LNCAP (cell line): ENCODE measurements around the gene SBK3.

Experiments
- CTCF ChIP-seq: fragments of 450-650 bp; IDR thresholded peaks from 2 replicates; pipeline ENCODE4 v1.5.1; 2017; ENCODE audit warnings: mild to moderate bottlenecking

Gene SBK3

GRCh38 chr19:55546822-55547614, 1.7 kb upstream of the SBK3 start:
- TF ChIP-seq CTCF, result no peak

DNA sequence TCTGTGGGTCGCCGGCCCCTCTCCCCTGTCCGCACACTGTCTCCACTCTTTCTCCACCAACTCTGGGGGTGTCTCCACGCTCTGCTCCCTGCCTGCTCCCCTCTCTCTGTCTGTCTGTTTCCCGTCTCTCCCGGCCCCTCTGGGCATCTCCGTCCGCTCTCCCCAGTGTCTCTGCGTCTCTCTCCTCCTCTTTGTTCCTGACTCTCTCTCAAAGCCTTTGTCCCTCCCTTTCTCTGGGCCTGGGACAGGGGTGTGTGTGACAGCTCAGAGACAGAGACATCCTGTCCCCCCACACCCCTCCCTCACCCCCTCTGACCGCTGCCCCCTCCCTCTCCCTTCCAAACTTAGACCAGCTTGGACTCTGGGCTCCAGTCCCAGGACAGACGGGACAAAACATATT, 668 bp upstream of the SBK3 start:
- TF ChIP-seq CTCF, result no peak

DNA sequence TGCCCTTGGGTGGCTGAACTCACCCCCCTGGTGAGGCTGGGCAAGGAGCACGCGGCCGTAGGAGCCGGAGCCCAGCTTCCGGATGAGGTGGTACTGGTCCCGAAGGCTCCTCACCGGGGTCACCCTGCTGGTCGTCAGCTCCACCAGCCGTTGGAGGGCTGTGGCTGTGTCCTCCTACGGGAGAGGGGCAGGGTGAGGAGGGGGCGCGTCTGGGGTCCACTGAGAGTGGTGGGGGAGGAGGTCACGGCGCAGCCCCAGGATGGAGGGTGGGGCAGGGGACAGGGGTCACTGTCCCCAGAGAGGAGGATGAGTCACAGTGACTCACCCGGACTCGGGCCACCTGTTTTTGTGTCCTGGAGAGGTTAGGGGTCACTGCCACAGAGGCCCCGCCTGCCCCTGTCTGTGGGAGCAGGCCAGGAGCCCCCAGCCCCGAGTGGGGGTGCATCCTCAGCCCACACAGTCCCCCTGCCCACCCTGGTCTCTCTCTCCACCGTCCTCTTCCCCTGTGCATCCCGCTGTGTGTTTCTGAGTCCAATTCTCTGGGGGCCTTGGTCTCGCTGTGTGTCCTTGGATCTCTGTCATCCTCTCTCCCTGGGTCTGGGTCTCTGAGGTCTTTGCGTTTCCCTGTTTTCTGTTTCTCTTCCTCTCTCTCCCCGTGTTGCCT, 435 bp downstream of the SBK3 start:
- TF ChIP-seq CTCF, result no peak

DNA sequence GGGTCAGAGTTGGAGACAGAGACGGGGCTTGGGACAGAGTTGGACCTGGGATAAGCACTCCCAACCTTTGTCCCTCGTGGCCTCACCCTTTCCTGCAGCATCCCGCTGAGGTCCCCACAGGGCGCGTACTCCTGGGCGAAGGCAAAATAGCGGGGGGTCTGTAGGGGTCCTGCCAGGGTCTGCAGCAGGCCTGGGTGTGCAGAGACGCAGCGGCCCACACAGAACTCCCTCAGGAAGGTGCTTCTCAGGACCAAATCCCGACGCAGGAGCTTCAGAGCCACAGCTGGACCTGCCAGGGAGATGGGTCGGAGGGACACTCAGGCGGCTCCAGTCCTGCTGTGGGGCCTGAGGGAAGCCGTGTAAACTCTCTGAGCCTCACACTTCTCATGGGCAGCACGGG, 1.3 kb downstream of the SBK3 start:
- no peak for TF ChIP-seq CTCF

DNA sequence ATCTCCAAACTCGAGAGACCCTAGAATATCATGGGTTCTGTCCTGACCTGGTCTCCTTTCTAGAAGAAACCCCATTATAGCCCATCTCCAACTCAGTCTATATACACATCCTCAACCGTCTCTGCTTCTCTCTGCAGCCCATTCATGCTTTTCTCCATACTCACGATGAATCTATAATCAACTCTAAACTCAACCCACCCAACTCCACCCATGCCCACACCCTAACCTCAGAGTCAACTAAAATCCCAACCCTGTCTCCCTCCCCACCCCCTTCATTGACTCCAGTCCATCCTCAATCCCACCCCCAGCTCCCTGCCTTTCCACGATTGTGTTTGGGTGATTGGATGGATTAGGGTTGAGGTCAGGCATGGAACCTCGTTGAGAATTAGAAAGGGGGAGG, 1.8 kb downstream of the SBK3 start:
- no peak for TF ChIP-seq CTCF

DNA sequence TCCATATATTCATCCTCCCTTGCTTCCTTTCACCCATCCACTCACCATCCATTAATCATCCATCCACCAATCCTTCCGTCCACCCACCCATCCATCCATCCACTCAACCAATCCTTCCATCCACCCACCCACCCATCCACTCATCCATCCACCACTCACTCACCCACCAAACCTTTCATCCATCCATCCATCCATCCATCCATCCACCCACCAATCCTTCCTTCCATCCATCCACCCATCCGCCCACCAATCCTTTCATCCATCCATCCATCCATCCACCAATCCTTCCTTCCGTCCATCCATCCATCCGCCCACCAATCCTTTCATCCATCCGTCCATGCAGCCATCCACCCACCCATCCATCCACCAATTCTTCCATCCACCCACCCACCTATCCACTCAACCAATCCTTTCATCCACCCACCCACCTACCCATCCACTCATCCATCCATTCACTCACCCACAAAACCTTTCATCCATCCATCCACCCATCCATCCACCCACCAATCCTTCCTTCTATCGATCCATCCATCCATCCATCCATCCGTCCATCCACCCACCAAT, 3.0 kb downstream of the SBK3 start:
- TF ChIP-seq CTCF, result no peak

DNA sequence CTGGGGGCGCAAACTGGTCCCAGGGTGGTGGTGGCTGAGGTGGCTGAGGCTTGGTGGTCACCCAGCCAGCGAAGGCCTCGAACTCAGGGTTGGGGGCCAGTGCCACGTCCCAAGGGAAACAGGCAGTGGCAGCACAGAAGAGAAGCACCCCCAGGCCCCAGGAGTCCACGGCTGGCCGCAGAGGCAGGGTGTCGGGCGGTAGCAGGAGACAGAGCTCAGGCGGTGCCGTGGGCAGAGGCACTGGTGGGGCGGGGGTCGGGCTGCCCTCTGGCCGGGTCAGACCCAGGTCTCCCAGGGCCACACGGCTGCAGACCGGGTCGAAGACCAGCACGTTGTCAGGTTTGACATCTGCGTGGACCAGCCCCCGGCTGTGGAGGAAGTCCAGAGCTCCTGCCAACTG, 4.3 kb downstream of the SBK3 start:
- no peak for TF ChIP-seq CTCF
